NCI-H1092 (cell line): ENCODE data around the gene MMP24.

ENCODE experiments used
- DNase-seq: peaks from one replicate; lab custom pipeline; 2025; lab: John Stamatoyannopoulos, UW

MMP24 gene

GRCh38 chr20:35293303-35294292 is 67.1 kb downstream of the MMP24 start:
- DNase-seq = no peak

GRCh38 chr20:35294293-35294685 is 67.8 kb downstream of the MMP24 start:
- DNase-seq = no peak

- DNase-seq = no peak
These were observed 68.6 kb downstream of the MMP24 start for GRCh38 chr20:35295058-35295457.

GRCh38 chr20:35295674-35296073 is 69.2 kb downstream of the MMP24 start:
- no peak for DNase-seq

GRCh38 chr20:35296101-35296554 is 69.6 kb downstream of the MMP24 start:
- no peak for DNase-seq

GRCh38 chr20:35297155-35297554 is 70.7 kb downstream of the MMP24 start:
- no peak for DNase-seq

- DNase-seq = no peak
These were observed 71.2 kb downstream of the MMP24 start for GRCh38 chr20:35297740-35298139.

- no peak for DNase-seq
These were observed 71.8 kb downstream of the MMP24 start for GRCh38 chr20:35298264-35298663.

GRCh38 chr20:35299780-35300179 is 73.3 kb downstream of the MMP24 start:
- no peak for DNase-seq

GRCh38 chr20:35300469-35301262 is 74.2 kb downstream of the MMP24 start:
- no peak for DNase-seq

- DNase-seq = no peak
These were observed 74.9 kb downstream of the MMP24 start for GRCh38 chr20:35301426-35301825.

- DNase-seq = no peak
These were observed 76.2 kb downstream of the MMP24 start for GRCh38 chr20:35302421-35303335.

- no peak for DNase-seq
These were observed 76.9 kb downstream of the MMP24 start for GRCh38 chr20:35303382-35303734.

- DNase-seq = peak; percentile 74
These were observed 77.4 kb downstream of the MMP24 start for GRCh38 chr20:35303735-35304491.

GRCh38 chr20:35304956-35305355 is 78.5 kb downstream of the MMP24 start:
- DNase-seq = no peak

- no peak for DNase-seq
These were observed 79.4 kb downstream of the MMP24 start for GRCh38 chr20:35305682-35306556.

- DNase-seq = no peak
These were observed 80.5 kb downstream of the MMP24 start for GRCh38 chr20:35306931-35307517.

GRCh38 chr20:35307666-35308653 is 81.5 kb downstream of the MMP24 start:
- DNase-seq = no peak
